Heart right ventricle (tissue), 16 donors: Measurements from ENCODE around the gene LRRC47. TPM values are rescaled to one million over a fixed set of nuclear protein-coding genes. Genes with fewer than 3 reads are reported as not detected.

Experiments used
- ATAC-seq, 8 donors: fragments of 200-7000 bp; cut with Tn5 transposase; one replicate each; pipeline ENCODE4 v1.9.1; 2020; ENCODE audit warnings: mild to moderate bottlenecking in 8 of 8, moderate library complexity in 8 of 8, moderate number of reproducible peaks in 1 of 8
- DNase-seq, 2 donors: peaks; one replicate each; pipeline ENCODE4 v3.0.0-alpha.2; 2020
- H3K27ac ChIP-seq, 10 donors: fragments of 200-600 bp; sonication (generic) in 2 of 10; one replicate each; pipeline versions ENCODE4 v1.5.0 to v1.8.0; 2020 to 2022; ENCODE audit warnings: mild to moderate bottlenecking in 3 of 10
- H3K27me3 ChIP-seq, 7 donors: fragments of 200-600 bp; one replicate each; pipeline ENCODE4 v1.8.0; 2021 to 2022; ENCODE audit warnings: mild to moderate bottlenecking in 2 of 7
- H3K36me3 ChIP-seq, 9 donors: fragments of 200-600 bp; sonication (generic) in 1 of 9; one replicate each; pipeline versions ENCODE4 v1.5.0 to v1.8.0; 2020 to 2022; ENCODE audit warnings: mild to moderate bottlenecking in 2 of 9
- H3K4me1 ChIP-seq, 9 donors: fragments of 200-600 bp; sonication (generic) in 1 of 9; one replicate each; pipeline versions ENCODE4 v1.5.0 to v1.8.0; 2020 to 2022; ENCODE audit warnings: mild to moderate bottlenecking in 4 of 9
- H3K4me3 ChIP-seq, 10 donors: fragments of 200-600 bp; sonication (generic) in 2 of 10; one replicate each; pipeline versions ENCODE4 v1.5.0 to v1.8.0; 2020 to 2022; ENCODE audit warnings: mild to moderate bottlenecking in 7 of 10, moderate library complexity in 2 of 10
- H3K9me3 ChIP-seq, 11 donors: fragments of 200-600 bp in 10 of 11; sonication (generic) in 2 of 11; one replicate each; pipeline versions ENCODE4 v1.5.0 to v1.8.0; 2013 to 2022; ENCODE audit warnings: mild to moderate bottlenecking in 2 of 11, control low read depth in 1 of 11, moderate library complexity in 1 of 11
- WGBS, 2 donors: extraction: QIAGEN DNeasy Blood & Tissue Kit; methylation state at CpG; one replicate each; pipeline ENCODE4 v1.1.7; 2013; ENCODE audit warnings: inconsistent platforms in 1 of 2; 5-methylcytosine and 5-hydroxymethylcytosine counted together
- intact Hi-C, 10 donors: fragments of 100-400 bp; cut with DNase I; formaldehyde crosslinking; loops; one replicate each; pipeline versions ENCODE4 v1.11.1 to v1.14.2; 2022
- polyA plus RNA-seq, 2 donors: library from polyadenylated mRNA; stranded (reverse); fragments of 200-250 nt; gene quantifications; one replicate each; pipeline ENCODE4 v1.2.3, GENCODE V29; 2013
- total RNA-seq, 10 donors: library from RNA; stranded (reverse); fragmentation: NEBNext Ultra II Directional in 3 of 10; extraction: Animal tissue kit (Norgen Biotek cat#: 25700) in 3 of 10; gene quantifications; one replicate each; pipeline versions ENCODE4 v1.2.1 to v1.2.4, GENCODE V29; 2021 to 2023
- TF ChIP-seq, protein P1 (sequence below), 9 donors: fragments of 200-600 bp; sonication (generic) in 2 of 9; IDR thresholded peaks; one replicate each; pipeline versions ENCODE4 v1.5.0 to v1.8.0; 2021 to 2022; ENCODE audit warnings: antibody characterized with exemption in 9 of 9, mild to moderate bottlenecking in 5 of 9, moderate library complexity in 1 of 9
- donor health status: Arrhythmogenic right ventricular cardiomyopathy.
- donor health status: ischemic (EF 13 %, LVEDD 7.1; RV severe dilation, severe dysfunction).
- donor health status: healthy with polysubstance abuse.
- donor health status: DM: no; HTN: yes; CAD: no.
- donor health status: DM: no; HTN: no; CAD: no.
- donor health status: ischemic (EF 25% LVEDD 6.9; RV normal size, moderate dysfunction).
- donor health status: ischemic (EF 25% LVEDD 5.7; RV mildly dilated, moderate dysfunction).
- donor health status: healthy.
- donor health status: DM: yes; HTN: yes; CAD: no.
- donor health status: Ischemic cardiomyopathy.
- donor health status: ischemic (EF 35%, LVEDD 5.7; RV mildly dilated, moderate dysfunction).
- donor health status: nonischemic (EF 11% LVEDD 7.7; RV severe dilation, severe dysfunction).
- donor health status: DM: yes; HTN: yes; CAD: no.
- donor health status: PGD.
- donor health status: ischemic (EF 29% LVEDD 5.4; RV normal size, mild dysfunction).
- donor health status: nonischemic (EF 23%, LVEDD 6.1; RV moderate dilation, normal function).

The LRRC47 gene
- total and polyA plus RNA-seq, 12 donors = 17.6 to 85.4 (median 69.8) TPM

DNA sequence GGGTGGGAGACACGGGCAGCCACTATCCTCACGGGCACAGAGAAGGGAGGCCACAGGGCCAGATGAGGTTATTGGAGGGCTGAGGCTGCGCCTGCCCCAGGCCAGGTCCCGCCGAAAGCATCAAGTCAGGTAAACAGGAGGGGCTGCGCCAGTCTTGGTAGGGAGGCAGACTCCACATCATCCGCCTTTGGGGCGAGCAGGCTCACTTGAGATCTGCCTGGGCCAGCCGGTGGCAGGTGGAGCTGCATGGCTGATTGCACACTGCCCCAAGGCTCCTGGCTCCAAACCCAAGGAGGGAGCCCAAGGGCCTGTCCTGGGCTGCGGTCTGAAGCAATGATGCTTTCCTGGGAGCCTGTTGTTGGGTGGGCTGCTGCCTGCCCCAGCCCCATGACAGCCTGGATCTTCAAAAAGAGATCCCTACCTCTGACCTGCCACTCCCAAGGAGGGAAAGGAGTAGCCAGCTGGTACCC, 19.2 kb downstream of the LRRC47 start:
- Histone ChIP-seq H3K9me3 (no peaks in the 10 kb centered on the region), H3K36me3 (peaks cover 0 to 47% (median 32%) of the 10 kb centered on the region in 9 donors), H3K27ac (no peak overlapping the region), H3K27me3 (peaks cover 0 to 8% (median 0%) of the 10 kb centered on the region in 7 donors), H3K4me3 (no peak overlapping the region), H3K4me1 (peaks cover 15 to 48% (median 29%) of the 10 kb centered on the region in 9 donors)
- intact Hi-C loops = no loop called here
- no peak for ATAC-seq
- 84 to 85% methylated on average over 10 of the region's 10 CpGs for WGBS, 2 donors
- peak in 1 of 2 donors; percentile 9 for DNase-seq
- TF ChIP-seq, protein P1, sequence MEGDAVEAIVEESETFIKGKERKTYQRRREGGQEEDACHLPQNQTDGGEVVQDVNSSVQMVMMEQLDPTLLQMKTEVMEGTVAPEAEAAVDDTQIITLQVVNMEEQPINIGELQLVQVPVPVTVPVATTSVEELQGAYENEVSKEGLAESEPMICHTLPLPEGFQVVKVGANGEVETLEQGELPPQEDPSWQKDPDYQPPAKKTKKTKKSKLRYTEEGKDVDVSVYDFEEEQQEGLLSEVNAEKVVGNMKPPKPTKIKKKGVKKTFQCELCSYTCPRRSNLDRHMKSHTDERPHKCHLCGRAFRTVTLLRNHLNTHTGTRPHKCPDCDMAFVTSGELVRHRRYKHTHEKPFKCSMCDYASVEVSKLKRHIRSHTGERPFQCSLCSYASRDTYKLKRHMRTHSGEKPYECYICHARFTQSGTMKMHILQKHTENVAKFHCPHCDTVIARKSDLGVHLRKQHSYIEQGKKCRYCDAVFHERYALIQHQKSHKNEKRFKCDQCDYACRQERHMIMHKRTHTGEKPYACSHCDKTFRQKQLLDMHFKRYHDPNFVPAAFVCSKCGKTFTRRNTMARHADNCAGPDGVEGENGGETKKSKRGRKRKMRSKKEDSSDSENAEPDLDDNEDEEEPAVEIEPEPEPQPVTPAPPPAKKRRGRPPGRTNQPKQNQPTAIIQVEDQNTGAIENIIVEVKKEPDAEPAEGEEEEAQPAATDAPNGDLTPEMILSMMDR (IDR thresholded peaks at IDR 0.05) = no peak

DNA sequence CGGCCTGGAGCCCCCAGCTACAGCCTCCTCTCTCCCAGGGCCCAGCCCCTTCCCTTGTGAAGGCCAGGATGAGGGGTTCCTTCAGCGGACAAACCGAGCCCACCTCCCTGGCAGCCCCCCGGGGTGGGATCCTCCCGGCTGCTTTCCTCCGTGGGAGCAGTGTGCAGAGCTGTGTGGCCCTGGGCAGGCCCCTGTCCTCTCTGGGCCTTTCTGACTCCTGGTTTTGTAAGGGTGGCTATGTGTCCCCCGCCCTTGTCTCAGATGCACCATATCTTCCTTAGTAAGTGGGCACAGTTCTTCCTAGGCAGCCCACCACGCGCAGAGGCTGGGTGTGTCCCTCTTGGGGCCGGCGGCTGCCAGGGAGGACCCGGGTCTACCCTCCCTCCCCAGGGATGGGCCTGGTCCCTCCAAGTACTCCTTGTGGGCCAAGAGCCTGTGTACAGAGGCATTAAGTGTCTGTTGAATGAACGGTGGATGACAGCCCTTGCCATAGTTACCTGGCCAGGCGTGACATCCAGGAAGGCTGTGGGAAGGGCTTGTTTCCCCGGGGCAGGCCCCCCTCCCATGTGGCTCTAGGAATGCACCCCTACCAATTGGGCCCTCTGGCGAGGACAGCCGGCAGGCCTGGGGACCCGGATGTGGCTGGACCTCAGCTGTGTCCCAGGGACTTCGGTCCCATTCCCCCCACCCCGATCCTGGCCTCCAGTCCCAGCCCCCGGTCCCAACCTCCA, 19.9 kb downstream of the LRRC47 start:
- Histone ChIP-seq H3K27me3 (peaks cover 0 to 15% (median 0%) of the 10 kb centered on the region in 7 donors), H3K4me1 (peaks cover 22 to 56% (median 36%) of the 10 kb centered on the region in 9 donors), H3K9me3 (no peaks in the 10 kb centered on the region), H3K36me3 (peaks cover 0 to 39% (median 25%) of the 10 kb centered on the region in 9 donors), H3K4me3 (no peak overlapping the region), H3K27ac (no peak overlapping the region)
- WGBS, 2 donors = 81 to 85% methylated on average over 21 of the region's 21 CpGs
- peak in 1 of 2 donors; percentile 12 for DNase-seq
- TF ChIP-seq, protein P1 (IDR thresholded peaks at IDR 0.05) = no peak
- intact Hi-C loops = no loop called here
- ATAC-seq = no peak

DNA sequence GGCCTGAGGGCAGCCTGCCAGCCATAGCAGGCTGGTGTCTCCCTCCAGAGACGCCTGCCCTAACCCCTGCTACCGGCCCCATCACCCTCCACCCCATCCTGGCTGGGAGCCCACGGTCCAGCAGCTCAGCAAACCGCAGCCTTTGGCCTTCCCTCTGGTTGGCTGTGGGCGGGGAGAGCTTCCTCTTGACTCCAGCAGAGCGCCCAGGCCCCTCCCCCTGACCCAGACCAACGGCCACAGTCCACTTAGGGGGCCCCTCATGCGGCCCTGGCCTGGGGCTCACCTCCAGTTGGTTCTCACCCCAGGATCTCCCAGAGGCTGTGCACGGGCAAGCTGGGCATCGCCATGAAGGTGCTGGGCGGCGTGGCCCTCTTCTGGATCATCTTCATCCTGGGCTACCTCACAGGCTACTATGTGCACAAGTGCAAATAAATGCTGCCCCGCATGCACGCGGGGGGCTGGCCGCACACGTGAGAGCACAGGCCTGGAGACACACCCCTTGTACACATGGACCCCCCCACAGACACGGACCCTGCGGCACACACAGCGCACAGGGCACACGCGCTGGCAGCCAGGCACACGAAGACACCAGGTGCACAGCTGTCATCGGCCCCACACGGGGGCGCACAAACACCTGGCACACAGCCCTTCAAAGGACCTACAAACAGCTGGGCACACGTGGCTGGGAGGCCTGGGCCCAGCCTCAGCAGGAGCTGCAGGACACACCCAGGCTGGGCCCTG, 20.6 kb downstream of the LRRC47 start:
- TF ChIP-seq, protein P1 (IDR thresholded peaks at IDR 0.05) = peak in 1 of 9 donors; percentile 31
- ATAC-seq = peak in 4 of 8 donors; percentile 3 to 25 (median 8)
- intact Hi-C loops = no loop called here
- peak overlapping the region in 1 of 10 donors; percentile 19 for H3K27ac ChIP-seq
- no peaks in the 10 kb centered on the region for H3K9me3 ChIP-seq
- no peak overlapping the region for H3K4me3 ChIP-seq
- peaks cover 0 to 22% (median 0%) of the 10 kb centered on the region in 7 donors for H3K27me3 ChIP-seq
- peaks cover 22 to 63% (median 40%) of the 10 kb centered on the region in 9 donors for H3K4me1 ChIP-seq
- H3K36me3 ChIP-seq = peaks cover 0 to 32% (median 19%) of the 10 kb centered on the region in 9 donors
- WGBS, 2 donors = 36 to 40% methylated on average over 27 of the region's 27 CpGs
- peak; percentile 46 to 54 for DNase-seq

DNA sequence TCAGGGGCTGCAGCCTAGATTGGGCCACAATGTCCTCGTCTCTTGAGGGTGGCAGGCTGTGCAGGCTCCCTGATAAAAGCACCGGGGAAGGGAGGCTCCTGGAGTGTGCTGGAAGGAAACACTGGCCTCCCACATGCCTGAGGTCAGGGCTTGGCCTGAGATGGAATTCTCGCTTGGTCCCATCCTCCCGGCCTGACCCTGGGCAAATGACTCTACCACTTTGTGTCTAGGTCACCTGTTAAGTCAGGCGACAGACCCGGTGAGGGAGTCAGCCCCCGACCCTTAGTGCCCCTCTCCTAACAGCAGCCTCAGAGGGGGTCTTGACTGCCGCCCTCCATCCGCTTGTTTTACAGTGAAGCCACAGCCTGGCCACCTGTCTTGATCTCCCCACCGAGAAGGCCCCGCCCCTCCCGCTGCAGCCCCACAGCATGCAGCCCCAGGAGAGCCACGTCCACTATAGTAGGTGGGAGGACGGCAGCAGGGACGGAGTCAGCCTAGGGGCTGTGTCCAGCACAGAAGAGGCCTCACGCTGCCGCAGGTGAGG, 21.3 kb downstream of the LRRC47 start:
- Histone ChIP-seq H3K27me3 (peaks cover 0 to 23% (median 4%) of the 10 kb centered on the region in 7 donors), H3K36me3 (peaks cover 0 to 26% (median 12%) of the 10 kb centered on the region in 9 donors), H3K9me3 (no peaks in the 10 kb centered on the region), H3K4me1 (peaks cover 22 to 63% (median 40%) of the 10 kb centered on the region in 9 donors), H3K4me3 (no peak overlapping the region), H3K27ac (peak overlapping the region in 1 of 10 donors; percentile 19)
- DNase-seq (no peak), ATAC-seq (peak in 3 of 8 donors; percentile 1 to 15 (median 1))
- intact Hi-C loops = no loop called here
- WGBS, 2 donors = 38% methylated on average over 17 of the region's 17 CpGs
- TF ChIP-seq, protein P1 (IDR thresholded peaks at IDR 0.05) = no peak
